ENCODE measurements around the gene TNFRSF4.

DNA sequence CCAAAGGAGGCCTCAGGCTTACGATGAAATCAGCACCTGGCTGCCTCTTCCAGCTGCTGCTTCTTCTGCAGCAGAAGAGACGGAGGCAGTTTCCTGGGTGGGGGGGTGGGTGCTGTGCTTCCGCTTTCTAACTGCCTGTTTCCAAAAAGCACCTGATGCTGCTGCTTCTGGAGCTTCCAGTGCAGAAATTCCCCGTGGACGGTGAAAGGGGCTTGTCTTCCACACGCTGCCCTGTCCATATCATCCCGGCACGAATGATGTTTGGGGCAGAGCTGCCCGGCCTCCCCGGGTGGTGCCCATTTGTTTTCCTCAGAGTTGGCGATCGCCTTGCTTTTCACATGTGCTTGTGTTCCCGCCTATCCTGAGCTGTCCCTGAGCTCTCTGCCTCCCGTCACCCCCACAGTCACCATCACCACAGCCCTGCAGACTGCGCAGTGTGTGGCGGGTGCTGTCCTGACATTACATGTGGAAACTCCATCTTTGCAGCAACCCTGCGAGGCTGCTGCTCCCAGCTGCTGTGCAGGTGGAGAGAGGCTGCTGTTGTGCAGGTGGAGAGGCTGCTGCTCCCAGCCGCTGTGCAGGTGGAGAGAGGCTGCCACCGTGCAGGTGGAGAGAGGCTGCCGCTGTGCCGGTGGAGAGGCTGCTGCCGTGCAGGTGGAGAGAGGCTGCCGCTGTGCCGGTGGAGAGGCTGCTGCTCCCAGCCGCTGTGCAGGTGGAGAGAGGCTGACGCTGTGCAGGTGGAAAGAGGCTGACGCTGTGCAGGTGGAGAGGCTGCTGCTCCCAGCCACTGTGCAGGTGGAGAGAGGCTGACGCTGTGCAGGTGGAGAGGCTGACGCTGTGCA, 38.5 kb downstream of the TNFRSF4 start:
- TF ChIP-seq, protein P1, sequence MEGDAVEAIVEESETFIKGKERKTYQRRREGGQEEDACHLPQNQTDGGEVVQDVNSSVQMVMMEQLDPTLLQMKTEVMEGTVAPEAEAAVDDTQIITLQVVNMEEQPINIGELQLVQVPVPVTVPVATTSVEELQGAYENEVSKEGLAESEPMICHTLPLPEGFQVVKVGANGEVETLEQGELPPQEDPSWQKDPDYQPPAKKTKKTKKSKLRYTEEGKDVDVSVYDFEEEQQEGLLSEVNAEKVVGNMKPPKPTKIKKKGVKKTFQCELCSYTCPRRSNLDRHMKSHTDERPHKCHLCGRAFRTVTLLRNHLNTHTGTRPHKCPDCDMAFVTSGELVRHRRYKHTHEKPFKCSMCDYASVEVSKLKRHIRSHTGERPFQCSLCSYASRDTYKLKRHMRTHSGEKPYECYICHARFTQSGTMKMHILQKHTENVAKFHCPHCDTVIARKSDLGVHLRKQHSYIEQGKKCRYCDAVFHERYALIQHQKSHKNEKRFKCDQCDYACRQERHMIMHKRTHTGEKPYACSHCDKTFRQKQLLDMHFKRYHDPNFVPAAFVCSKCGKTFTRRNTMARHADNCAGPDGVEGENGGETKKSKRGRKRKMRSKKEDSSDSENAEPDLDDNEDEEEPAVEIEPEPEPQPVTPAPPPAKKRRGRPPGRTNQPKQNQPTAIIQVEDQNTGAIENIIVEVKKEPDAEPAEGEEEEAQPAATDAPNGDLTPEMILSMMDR (IDR thresholded peaks at IDR 0.05) = no peak
- TF ChIP-seq POLR2A (IDR thresholded peaks at IDR 0.05) (no peak), POLR2AphosphoS5 (IDR thresholded peaks at IDR 0.05) (no peak)
